ENCODE measurements around the gene ANTXR1.

ANTXR1 gene

DNA sequence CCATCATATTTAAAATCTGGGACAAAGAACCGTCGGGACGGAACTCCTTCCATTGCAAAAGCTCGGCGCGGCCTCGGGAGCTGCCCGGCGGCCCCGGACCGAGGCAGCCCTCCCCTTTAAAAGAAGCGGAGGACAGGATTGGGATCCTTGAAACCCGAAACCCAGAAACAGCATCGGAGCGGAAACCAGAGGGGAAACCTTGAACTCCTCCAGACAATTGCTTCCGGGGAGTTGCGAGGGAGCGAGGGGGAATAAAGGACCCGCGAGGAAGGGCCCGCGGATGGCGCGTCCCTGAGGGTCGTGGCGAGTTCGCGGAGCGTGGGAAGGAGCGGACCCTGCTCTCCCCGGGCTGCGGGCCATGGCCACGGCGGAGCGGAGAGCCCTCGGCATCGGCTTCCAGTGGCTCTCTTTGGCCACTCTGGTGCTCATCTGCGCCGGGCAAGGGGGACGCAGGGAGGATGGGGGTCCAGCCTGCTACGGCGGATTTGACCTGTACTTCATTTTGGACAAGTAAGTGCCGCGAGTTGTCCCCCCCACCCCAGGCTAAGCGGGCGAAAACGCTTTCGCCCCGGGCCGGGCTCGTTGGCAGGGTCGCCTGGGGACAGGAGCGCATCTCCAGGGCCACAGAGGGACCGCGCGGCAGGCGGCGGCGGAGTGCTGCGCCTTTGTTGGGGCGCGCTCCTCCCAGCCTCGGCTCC, at the start of gene ANTXR1:
Gene ANTXR1, plus strand, starts transcription at position 38 of the 698 bp plus-strand sequence. Its CDS starts 321 bp downstream, at position 359.
- FAIRE-seq (no peak), DNase-seq (ENCODE audit: low spot score) (peak; percentile 89)

DNA sequence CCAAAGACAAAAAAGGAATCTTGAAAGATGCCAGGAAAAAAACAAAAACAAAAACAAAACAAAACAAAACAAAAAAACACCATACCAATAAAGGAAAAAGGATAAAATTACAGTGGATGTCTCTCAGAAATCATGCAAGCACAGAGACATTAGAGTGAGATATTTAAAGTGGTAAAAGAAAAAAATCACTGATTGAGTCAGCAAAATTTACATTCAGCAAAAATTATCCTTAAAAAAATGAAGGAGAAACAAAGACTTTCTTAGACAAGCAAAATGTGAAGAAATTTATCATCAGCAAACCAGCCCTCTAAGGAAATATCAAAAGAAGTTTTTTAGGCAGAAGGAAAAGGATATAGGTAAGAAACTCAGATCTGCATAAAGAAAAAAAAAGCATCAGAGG, 48.7 kb upstream of the ANTXR1 start:
- DNase-seq (ENCODE audit: low spot score) = no peak
- FAIRE-seq = no peak

- no peak for DNase-seq (ENCODE audit: low spot score)
- no peak for FAIRE-seq
Observed at GRCh38 chr2:68968221-68968620, 44.8 kb upstream of the ANTXR1 start.

DNA sequence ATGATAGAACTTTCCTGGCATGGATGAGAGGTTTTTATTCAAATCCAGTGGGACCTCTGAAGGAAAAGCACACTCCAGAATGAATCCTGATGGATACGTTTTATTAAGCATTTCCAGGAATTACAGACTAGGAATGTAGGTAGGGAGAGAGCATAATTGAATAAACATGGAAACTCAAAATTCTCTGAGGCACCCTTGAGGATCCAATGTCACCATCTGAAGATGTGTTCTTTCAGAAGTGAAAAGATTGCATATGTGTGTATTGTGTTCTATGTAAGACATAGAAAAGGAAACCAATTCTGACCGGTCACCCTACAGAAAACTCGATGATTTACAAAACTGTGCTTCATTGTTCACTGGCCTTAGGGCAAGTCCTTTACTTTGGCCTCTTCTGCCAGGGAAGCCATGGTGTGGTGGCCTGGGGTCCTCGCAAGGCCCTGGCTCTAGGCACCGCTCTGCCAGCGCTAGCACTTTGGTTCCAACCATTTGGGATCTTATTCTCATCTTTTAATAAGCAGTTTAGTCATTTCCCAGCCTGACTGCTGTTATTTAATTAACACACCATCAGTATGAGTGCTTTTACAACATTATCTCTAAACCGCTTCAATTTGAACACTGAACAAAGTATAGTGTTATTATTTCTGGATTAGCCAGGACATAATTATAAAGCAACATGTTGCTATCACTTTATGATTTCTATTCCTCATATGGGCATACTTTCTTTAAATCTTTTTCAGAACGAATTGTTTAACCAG, 43.1 kb upstream of the ANTXR1 start:
- FAIRE-seq (no peak), DNase-seq (ENCODE audit: low spot score) (no peak)

DNA sequence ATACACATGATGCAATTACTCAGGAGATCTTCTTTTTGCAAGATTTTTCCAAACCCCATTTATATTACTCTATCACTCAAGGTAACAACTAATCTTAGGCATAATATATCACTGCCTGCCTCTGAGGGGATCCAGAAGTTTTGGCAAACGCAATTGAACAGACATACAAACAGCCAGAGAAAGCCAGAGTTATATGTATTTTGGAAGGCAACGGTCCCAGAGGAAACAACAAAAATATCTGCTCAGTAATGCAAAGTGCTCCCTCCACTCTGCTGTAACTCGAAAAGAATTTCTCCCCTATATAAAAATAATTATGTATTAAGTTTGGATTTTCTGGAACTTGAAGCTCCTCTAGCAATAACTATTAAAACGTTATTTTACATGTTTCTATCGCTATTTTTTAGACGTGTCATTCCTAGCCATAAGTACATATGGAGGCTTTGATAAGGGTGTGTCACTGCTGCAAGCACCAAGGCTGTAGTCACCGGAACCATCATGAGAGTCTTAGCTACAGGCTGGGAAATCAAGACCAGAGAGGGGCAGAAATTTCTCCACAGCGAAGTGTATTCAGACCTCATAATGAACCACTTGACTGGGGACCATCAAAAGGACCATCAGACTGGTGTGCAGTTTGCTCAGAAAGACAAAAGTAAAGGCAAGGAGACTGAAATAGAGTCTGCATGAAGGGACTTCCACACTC, 42.3 kb upstream of the ANTXR1 start:
- DNase-seq (ENCODE audit: low spot score) (no peak), FAIRE-seq (no peak)

DNA sequence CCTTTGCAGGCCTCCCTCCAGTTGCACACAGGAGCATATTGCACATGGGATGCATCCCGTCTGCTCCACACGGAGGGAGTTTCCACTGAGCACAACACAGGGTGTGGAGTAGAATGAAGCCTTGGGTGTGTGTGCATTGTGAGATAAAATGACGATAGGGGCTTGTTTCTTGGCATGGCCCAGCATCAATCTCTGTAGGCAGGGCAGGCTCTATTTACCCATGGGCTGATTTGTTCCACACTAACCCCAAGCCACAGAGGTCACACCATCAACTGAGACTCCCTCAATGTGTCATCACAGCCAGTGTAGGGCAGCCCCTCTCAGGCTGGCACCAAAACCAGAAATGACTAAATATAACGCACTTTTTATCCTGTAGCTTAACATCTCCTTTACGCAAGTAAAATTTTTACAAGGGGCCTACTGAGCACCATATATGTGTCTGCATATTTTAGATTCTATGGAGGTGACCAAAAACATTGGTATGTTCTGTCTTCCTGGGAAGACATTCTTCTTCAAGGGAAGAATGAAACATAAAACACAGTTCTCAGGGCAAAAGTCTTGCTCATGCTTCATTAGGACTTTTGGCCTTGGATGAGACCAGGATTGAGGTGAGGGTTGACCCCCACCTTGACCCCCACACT, 41.3 kb upstream of the ANTXR1 start:
- peak; percentile 91 for DNase-seq (ENCODE audit: low spot score)
- peak; percentile 92 for FAIRE-seq

DNA sequence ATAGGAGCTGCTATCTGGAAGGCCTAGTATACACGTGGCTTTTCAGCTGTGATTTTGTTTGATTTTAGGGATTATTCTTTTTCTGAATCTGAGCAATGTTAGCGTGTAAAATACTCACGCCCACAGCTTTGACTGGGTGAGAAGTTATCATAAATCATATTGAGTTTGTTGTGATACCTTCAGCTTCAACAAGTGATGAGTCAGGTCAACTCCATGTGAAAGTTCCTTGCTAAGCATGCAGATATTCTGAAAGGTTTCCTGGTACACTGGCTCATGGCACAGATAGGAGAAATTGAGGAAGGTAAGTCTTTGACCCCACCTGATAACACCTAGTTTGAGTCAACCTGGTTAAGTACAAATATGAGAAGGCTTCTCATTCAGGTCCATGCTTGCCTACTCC, 38.7 kb upstream of the ANTXR1 start, which contains the start of gene GKN1:
Gene GKN1, plus strand, starts transcription at position 386 of the 400 bp plus-strand sequence. CDS start 42 bp downstream, outside the sequence.
- no peak for DNase-seq (ENCODE audit: low spot score)
- FAIRE-seq = no peak

- DNase-seq (ENCODE audit: low spot score) = no peak
- FAIRE-seq = peak; percentile 27
Observed at GRCh38 chr2:68974946-68975665, 37.9 kb upstream of the ANTXR1 start.

DNA sequence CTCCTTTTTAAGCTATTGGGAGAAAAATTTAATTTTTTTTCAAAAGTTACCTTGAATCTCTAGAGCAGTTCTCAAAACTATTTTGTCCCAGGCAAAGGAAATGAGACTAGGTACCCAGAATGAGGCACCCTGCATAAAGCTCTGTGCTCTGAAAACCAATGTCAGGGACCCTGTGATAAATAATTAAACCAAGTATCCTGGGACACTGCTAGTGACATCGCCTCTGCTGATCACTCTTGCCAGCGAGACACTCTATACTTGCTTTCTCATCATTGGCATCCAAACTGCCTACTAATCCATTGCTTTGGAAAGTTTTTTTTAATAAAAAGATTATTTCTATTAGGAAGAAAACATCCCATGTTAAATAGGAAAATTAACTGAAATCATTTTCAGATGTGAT, 37.1 kb upstream of the ANTXR1 start:
- FAIRE-seq (no peak), DNase-seq (ENCODE audit: low spot score) (no peak)

DNA sequence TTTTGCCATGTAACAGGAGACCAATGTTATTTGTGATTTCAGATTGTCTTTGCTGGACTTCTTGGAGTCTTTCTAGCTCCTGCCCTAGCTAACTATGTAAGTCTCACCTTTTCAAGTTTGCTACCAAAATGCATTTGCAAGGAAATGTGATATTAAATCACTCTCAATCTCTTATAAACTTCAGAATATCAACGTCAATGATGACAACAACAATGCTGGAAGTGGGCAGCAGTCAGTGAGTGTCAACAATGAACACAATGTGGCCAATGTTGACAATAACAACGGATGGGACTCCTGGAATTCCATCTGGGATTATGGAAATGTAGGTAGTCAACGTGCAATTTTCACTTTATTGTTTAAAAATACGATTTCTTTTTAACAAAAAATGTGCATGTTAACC, 35.5 kb upstream of the ANTXR1 start:
- FAIRE-seq = peak; percentile 27
- no peak for DNase-seq (ENCODE audit: low spot score)

GRCh38 chr2:68978098-68978497, 34.9 kb upstream of the ANTXR1 start:
- no peak for FAIRE-seq
- no peak for DNase-seq (ENCODE audit: low spot score)

- peak; percentile 73 for DNase-seq (ENCODE audit: low spot score)
- FAIRE-seq = peak; percentile 76
Observed at GRCh38 chr2:68980956-68981355, 32.0 kb upstream of the ANTXR1 start.

- no peak for DNase-seq (ENCODE audit: low spot score)
- FAIRE-seq = peak; percentile 46
Observed at GRCh38 chr2:68987021-68987503, 25.9 kb upstream of the ANTXR1 start.

DNA sequence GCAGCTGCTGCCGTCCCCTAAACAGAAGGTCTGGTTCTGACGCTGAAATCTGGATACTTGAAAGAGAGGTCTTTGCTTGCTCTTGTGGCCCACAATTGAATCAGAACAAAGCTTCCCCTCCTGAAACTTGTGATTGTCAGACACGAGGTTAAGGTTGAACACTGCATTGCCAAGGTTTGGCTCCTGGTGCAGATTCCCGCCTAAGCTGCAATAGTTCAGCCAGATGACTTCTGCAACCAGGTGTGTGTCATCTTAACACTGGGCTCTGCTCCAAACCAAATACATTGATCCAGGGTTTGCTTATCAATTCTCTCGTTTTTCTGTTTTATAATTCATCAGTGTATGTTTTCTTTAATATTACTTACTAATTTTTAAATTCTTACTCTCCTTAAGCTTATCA, 23.9 kb upstream of the ANTXR1 start:
- no peak for DNase-seq (ENCODE audit: low spot score)
- FAIRE-seq = no peak

DNA sequence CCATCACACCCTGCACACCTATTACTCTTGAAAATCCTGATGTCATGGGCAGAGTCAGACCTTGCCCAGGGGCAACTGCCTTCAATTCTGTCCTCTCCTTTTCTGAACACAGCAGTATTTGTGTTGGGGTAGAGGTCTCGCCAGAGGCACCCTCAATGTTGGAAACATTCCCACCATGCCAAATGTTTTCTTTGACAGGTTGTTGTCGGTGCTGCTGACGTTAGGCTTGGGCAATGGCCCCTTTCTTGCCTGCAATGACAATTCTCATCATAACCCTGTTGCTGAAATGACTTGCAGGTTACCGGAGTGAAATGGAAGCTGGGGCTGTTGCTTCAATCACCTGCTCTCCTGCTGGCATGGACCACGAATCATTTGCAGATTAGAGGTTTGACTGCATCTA, 20.6 kb upstream of the ANTXR1 start:
- no peak for DNase-seq (ENCODE audit: low spot score)

GRCh38 chr2:68992933-68993332, 20.0 kb upstream of the ANTXR1 start:
- no peak for DNase-seq (ENCODE audit: low spot score)
- FAIRE-seq = no peak

More for the DNA sequence above, 20.6 kb upstream of the ANTXR1 start:
- peak; percentile 44 for FAIRE-seq

DNA sequence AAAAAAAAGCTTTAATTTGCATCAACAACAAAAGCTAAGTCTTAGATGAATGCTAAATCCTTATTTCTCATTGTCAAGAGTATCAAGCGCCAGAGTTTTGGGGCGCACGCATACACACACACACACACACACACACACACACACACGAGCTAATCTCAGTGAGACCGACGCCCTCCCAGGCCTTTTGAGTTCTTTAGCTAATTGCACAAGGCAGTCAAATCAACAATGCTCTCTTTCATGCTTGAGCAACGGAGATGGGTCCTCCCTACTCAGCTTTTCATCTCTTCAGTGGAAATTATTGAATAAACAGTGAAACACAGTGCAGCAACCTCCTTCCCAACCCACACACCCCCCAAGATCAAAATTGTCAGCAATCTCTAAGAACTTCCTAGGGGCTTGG, 19.3 kb upstream of the ANTXR1 start:
- FAIRE-seq (no peak), DNase-seq (ENCODE audit: low spot score) (no peak)

DNA sequence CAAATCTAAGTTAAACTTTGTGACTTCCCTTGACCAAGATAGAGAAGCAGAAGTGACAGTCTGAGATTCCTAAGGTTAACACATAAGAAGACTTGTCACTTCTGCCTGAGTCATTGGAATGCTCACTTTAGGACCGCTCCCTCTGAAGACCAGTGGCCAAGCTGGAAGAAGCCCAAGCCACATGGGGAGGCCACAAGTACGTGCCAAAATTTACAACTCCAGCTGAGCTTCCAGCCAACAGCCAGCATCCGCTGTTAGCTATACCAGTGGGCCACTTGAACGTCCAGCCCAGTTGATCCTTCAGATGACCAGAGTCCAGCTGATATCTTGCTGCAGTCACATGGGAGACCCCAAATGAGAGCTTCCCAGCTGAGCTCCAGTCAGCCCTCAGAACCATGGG, 18.1 kb upstream of the ANTXR1 start:
- FAIRE-seq (peak; percentile 94), DNase-seq (ENCODE audit: low spot score) (peak; percentile 84)

DNA sequence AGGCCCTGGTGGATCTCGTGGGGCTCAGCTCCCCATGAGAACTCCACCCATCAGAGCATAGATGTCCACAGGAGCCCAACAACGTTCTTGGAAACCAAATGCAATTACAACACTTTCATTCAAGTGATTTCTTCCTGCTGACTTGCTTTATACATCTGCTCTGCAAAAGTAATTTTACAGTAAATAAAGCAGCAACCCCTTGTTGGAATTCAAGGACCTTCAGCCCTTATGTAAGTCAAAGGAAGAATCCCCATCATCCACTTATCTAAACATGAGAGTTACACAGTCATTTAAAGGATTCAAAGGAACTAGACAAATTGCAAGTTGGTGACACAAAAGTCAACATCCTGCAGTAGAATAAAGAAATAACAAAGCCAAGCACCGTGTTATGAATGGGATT, 17.1 kb upstream of the ANTXR1 start:
- no peak for FAIRE-seq
- DNase-seq (ENCODE audit: low spot score) = no peak

DNA sequence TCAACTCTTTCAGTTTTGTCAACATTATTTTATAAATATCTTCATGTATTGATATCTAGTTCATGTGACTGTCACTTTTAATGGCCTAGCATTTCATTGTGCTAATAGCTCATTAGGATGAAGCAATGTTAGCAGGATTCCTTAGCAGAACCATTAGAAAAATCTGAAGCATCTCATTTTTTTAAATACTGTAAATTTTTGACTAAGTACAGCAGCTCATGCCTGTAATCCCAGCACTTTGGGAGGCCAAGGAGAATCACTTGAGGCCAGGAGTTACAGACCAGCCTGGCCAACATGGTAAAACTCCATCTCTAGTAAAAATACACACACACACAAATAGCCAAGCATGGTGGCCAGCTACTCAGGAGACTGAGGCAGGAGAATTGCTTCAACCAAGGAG, 15.6 kb upstream of the ANTXR1 start:
- no peak for FAIRE-seq

GRCh38 chr2:69001879-69002278, 11.1 kb upstream of the ANTXR1 start:
- DNase-seq (ENCODE audit: low spot score) (no peak), FAIRE-seq (no peak)

More for the DNA sequence above, 15.6 kb upstream of the ANTXR1 start:
- no peak for DNase-seq (ENCODE audit: low spot score)
